Right lobe of liver (tissue), 4 donors: Measurements from ENCODE around the gene IFITM10.

ENCODE experiments used
- POLR2A ChIP-seq: fragments of 450-650 bp; IDR thresholded peaks from one replicate; pipeline ENCODE4 v1.6.1; 2017; ENCODE audit warnings: antibody characterized with exemption, mild to moderate bottlenecking
- TF ChIP-seq, protein P1 (sequence below), 4 donors: fragments of 200-600 bp in 3 of 4; fragments of 450-650 bp in 1 of 4; IDR thresholded peaks; one replicate each; pipeline versions ENCODE4 v1.5.1 to v1.8.0; 2016 to 2022; ENCODE audit warnings: antibody characterized with exemption in 4 of 4, mild to moderate bottlenecking in 2 of 4
- donor health status: DM: no; HTN: no; CAD: no.
- donor health status: DM: no; HTN: no; CAD: no.
- donor health status: DM: no; HTN: yes; CAD: no.

DNA sequence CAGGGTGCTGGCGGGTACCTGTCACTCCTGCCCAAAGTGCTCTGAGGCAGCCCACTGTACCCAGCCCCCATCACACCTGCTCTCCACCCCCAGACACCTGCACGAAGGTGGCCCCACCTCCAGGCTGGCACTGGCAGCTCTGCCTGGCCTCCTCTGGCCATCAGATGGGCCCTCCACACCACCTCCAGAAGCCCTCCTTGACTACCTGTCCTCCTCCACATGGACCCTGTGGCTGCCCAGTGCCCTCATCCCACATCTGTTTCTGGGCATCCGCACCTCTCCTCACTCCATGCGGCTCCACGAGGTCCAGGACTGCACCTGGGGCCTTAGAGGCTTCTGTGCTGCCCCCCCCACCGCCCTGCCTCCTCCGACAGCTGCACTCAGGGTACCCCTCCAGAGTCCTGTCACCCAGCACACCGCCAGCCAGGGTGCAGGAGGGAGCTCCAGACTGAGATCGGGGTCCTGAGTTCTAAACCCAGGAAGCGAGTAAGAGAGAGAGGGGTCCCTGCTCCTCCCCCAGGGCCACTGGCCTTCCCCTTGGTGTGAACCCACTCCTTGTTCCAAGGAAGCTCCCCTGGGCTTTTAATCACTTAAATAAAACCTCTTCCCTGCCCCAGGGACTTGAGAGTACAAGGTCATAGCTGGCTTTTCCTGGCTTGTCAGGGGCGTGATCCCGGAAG lies 11.6 kb upstream of the IFITM10 start:
- TF ChIP-seq, protein P1, sequence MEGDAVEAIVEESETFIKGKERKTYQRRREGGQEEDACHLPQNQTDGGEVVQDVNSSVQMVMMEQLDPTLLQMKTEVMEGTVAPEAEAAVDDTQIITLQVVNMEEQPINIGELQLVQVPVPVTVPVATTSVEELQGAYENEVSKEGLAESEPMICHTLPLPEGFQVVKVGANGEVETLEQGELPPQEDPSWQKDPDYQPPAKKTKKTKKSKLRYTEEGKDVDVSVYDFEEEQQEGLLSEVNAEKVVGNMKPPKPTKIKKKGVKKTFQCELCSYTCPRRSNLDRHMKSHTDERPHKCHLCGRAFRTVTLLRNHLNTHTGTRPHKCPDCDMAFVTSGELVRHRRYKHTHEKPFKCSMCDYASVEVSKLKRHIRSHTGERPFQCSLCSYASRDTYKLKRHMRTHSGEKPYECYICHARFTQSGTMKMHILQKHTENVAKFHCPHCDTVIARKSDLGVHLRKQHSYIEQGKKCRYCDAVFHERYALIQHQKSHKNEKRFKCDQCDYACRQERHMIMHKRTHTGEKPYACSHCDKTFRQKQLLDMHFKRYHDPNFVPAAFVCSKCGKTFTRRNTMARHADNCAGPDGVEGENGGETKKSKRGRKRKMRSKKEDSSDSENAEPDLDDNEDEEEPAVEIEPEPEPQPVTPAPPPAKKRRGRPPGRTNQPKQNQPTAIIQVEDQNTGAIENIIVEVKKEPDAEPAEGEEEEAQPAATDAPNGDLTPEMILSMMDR (IDR thresholded peaks at IDR 0.05), result no peak
- no peak for TF ChIP-seq POLR2A
